ENCODE data around the gene ABL1. TPM values are rescaled to one million over a fixed set of nuclear protein-coding genes. Genes with fewer than 3 reads are reported as not detected.
A peak's percentile ranks its signal among the peaks of the same experiment; 100 is the strongest.

The ABL1 gene
- total and polyA plus RNA-seq, 4 donors = 23.3 to 60.0 (median 37.7) TPM

GRCh38 chr9:130891688-130892476, 56.8 kb downstream of the ABL1 start:
- Histone ChIP-seq H3K4me1 (ENCODE audit: control insufficient read depth in 5 of 5, insufficient read depth in 5 of 5, low read length in 5 of 5) (peaks cover 0 to 19% (median 0%) of the 10 kb centered on the region in 5 donors), H3K4me3 (no peak overlapping the region), H3K36me3 (ENCODE audit: control insufficient read depth in 4 of 4, insufficient read depth in 4 of 4, low read length in 4 of 4) (peaks cover 5 to 30% (median 10%) of the 10 kb centered on the region in 4 donors), H3K9ac (ENCODE audit: insufficient read depth in 1 of 2, low read length in 2 of 2) (no peak overlapping the region), H3K27ac (ENCODE audit: low read depth in 1 of 2, low read length in 1 of 2) (no peak overlapping the region), H3K9me3 (ENCODE audit: control insufficient read depth in 4 of 4, insufficient read depth in 3 of 4, low read length in 3 of 4) (no peaks in the 10 kb centered on the region), H3K27me3 (ENCODE audit: control insufficient read depth in 3 of 3, insufficient read depth in 3 of 3, low read length in 2 of 3) (no peaks in the 10 kb centered on the region)
- ATAC-seq (ENCODE audit: insufficient read depth, low FRiP score) (no peak), DNase-seq (no peak)
- TF ChIP-seq, protein P1, sequence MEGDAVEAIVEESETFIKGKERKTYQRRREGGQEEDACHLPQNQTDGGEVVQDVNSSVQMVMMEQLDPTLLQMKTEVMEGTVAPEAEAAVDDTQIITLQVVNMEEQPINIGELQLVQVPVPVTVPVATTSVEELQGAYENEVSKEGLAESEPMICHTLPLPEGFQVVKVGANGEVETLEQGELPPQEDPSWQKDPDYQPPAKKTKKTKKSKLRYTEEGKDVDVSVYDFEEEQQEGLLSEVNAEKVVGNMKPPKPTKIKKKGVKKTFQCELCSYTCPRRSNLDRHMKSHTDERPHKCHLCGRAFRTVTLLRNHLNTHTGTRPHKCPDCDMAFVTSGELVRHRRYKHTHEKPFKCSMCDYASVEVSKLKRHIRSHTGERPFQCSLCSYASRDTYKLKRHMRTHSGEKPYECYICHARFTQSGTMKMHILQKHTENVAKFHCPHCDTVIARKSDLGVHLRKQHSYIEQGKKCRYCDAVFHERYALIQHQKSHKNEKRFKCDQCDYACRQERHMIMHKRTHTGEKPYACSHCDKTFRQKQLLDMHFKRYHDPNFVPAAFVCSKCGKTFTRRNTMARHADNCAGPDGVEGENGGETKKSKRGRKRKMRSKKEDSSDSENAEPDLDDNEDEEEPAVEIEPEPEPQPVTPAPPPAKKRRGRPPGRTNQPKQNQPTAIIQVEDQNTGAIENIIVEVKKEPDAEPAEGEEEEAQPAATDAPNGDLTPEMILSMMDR (IDR thresholded peaks at IDR 0.05; ENCODE audit: control extremely low read depth, extremely low read depth) = no peak
- 91 to 93% methylated on average over 18 of the region's 18 CpGs for WGBS, 2 donors

GRCh38 chr9:130892477-130893304, 57.6 kb downstream of the ABL1 start:
- Histone ChIP-seq H3K27me3 (ENCODE audit: control insufficient read depth in 3 of 3, insufficient read depth in 3 of 3, low read length in 2 of 3) (no peaks in the 10 kb centered on the region), H3K36me3 (ENCODE audit: control insufficient read depth in 4 of 4, insufficient read depth in 4 of 4, low read length in 4 of 4) (peaks cover 5 to 24% (median 8%) of the 10 kb centered on the region in 4 donors), H3K4me3 (no peak overlapping the region), H3K9me3 (ENCODE audit: control insufficient read depth in 4 of 4, insufficient read depth in 3 of 4, low read length in 3 of 4) (no peaks in the 10 kb centered on the region), H3K4me1 (ENCODE audit: control insufficient read depth in 5 of 5, insufficient read depth in 5 of 5, low read length in 5 of 5) (peaks cover 0 to 11% (median 0%) of the 10 kb centered on the region in 5 donors), H3K9ac (ENCODE audit: insufficient read depth in 1 of 2, low read length in 2 of 2) (no peak overlapping the region), H3K27ac (ENCODE audit: low read depth in 1 of 2, low read length in 1 of 2) (no peak overlapping the region)
- DNase-seq (peak in 1 of 3 donors; percentile 12), ATAC-seq (ENCODE audit: insufficient read depth, low FRiP score) (no peak)
- TF ChIP-seq, protein P1 (IDR thresholded peaks at IDR 0.05; ENCODE audit: control extremely low read depth, extremely low read depth) = no peak
- WGBS, 2 donors = 86 to 87% methylated on average over 24 of the region's 24 CpGs

DNA sequence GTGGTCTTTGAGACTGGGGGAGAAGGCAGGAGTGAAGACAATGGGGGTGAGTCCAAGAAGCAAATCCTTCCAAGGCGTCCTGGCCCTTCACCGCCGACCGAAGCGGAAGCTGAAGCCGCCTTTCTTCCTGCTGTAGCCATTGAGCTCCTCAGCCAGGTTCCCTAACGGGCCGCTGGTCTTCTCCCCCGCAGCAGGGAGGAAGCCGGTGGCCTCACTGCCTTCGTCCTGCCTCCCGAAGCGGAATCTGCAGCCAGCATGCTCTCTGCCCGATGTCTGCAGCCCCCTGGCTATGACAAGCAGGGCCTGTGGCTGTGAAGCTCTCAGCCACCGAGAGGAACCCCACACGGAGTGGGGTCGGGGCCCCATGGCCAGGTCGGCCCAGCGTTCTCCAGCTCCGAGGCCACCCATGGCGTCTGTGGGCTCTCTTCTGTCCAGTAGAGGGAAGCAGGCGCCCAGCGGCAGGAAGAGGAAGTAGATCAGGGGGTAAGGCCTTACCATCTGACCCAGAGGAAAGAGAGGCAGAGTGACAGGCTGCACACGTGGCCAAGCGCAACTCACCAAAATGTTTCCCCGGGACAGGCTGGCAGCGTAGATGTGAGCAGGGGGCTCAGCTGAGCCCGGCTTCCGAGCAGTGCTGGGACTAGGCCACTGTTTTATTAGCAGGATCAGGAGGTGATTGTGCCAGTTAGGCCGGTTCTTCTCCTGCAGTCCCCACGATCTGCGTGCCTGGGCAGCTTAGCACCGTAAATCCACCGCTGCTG, 58.5 kb downstream of the ABL1 start:
- H3K27ac ChIP-seq (ENCODE audit: low read depth in 1 of 2, low read length in 1 of 2) = peak overlapping the region in 1 of 2 donors; percentile 15
- peaks cover 3 to 15% (median 7%) of the 10 kb centered on the region in 4 donors for H3K36me3 ChIP-seq (ENCODE audit: control insufficient read depth in 4 of 4, insufficient read depth in 4 of 4, low read length in 4 of 4)
- DNase-seq (peak; percentile 61 to 79 (median 63)), ATAC-seq (ENCODE audit: insufficient read depth, low FRiP score) (no peak)
- WGBS, 2 donors = 49 to 59% methylated on average over 34 of the region's 34 CpGs
- H3K9ac ChIP-seq (ENCODE audit: insufficient read depth in 1 of 2, low read length in 2 of 2) = no peak overlapping the region
- H3K4me3 ChIP-seq = no peak overlapping the region
- H3K4me1 ChIP-seq (ENCODE audit: control insufficient read depth in 5 of 5, insufficient read depth in 5 of 5, low read length in 5 of 5) = peaks cover 0 to 10% (median 0%) of the 10 kb centered on the region in 5 donors
- TF ChIP-seq, protein P1 (IDR thresholded peaks at IDR 0.05; ENCODE audit: control extremely low read depth, extremely low read depth) = no peak
- H3K9me3 ChIP-seq (ENCODE audit: control insufficient read depth in 4 of 4, insufficient read depth in 3 of 4, low read length in 3 of 4) = no peaks in the 10 kb centered on the region
- no peaks in the 10 kb centered on the region for H3K27me3 ChIP-seq (ENCODE audit: control insufficient read depth in 3 of 3, insufficient read depth in 3 of 3, low read length in 2 of 3)

Data from lung (tissue), 12 donors.